SK-N-SH (cell line): ENCODE results near the gene C4orf54. TPM values are rescaled to one million over a fixed set of nuclear protein-coding genes. Genes with fewer than 3 reads are reported as not detected.

Experiments
- CTCF ChIA-PET: fragments of 300-600, 350-600 bp; formaldehyde crosslinking; extraction: SDS; loops from one replicate; lab custom pipeline; 2021; lab: Yijun Ruan, JAX
- POLR2A ChIA-PET: fragments of 350-600 bp; sonication (Branson Sonifier 250); formaldehyde crosslinking; extraction: SDS; loops from one replicate; lab custom pipeline; 2020; ENCODE audit warnings: antibody characterized with exemption, inconsistent platforms; lab: Yijun Ruan, JAX
- DNase-seq: peaks from one replicate; pipeline ENCODE4 v3.0.0; 2012
- H2AFZ ChIP-seq: fragments of 200-600 bp; sonication (generic); 2 replicates; pipeline ENCODE4 v1.8.1; 2016; ENCODE audit warnings: antibody characterized with exemption, mild to moderate bottlenecking, low read depth
- H3F3A ChIP-seq: fragments of 200-600 bp; sonication (generic); replicated peaks from 2 replicates; pipeline ENCODE3; 2016; ENCODE audit warnings: antibody characterized with exemption, mild to moderate bottlenecking; ENCODE audit not compliant: insufficient read depth
- H3K27ac ChIP-seq, 2 experiments: fragments of 200-500 bp in 1 of 2; fragments of 200-600 bp in 1 of 2; sonication (Bioruptor generic) in 1 of 2; sonication (generic), shearing (Covaris generic) in 1 of 2; 2 replicates each; pipeline versions ENCODE4 v1.5.1 to v1.6.1; 2014 to 2016; ENCODE audit warnings: low read depth in 2 of 2, inconsistent platforms in 1 of 2, low read length in 1 of 2, mild to moderate bottlenecking in 1 of 2, mixed read lengths in 1 of 2
- H3K27me3 ChIP-seq: fragments of 200-600 bp; sonication (generic), shearing (Covaris generic); 2 replicates; pipeline ENCODE4 v1.6.1; 2016; ENCODE audit warnings: mixed run types; ENCODE audit not compliant: insufficient read depth
- H3K36me3 ChIP-seq, 2 experiments: fragments of 200-500 bp in 1 of 2; fragments of 200-600 bp in 1 of 2; sonication (Bioruptor generic) in 1 of 2; sonication (generic) in 1 of 2; replicated peaks in 1 of 2; 2 replicates each; pipeline versions ENCODE3 to v1.5.1; 2014 to 2016; ENCODE audit warnings: low read length in 1 of 2, mild to moderate bottlenecking in 1 of 2; ENCODE audit not compliant: insufficient read depth in 2 of 2, control insufficient read depth in 1 of 2
- H3K4me1 ChIP-seq, 2 experiments: fragments of 200-500 bp in 1 of 2; fragments of 200-600 bp in 1 of 2; sonication (Bioruptor generic) in 1 of 2; sonication (generic), shearing (Covaris generic) in 1 of 2; 2 replicates each; pipeline versions ENCODE4 v1.5.1 to v1.6.1; 2014 to 2016; ENCODE audit warnings: low read depth in 1 of 2, low read length in 1 of 2, mixed run types in 1 of 2; ENCODE audit not compliant: insufficient read depth in 2 of 2, control insufficient read depth in 1 of 2
- H3K4me2 ChIP-seq: fragments of 200-600 bp; sonication (generic), shearing (Covaris generic); 2 replicates; pipeline ENCODE4 v1.6.1; 2017; ENCODE audit warnings: mixed run types
- H3K4me3 ChIP-seq, 2 experiments: fragments of 200-500 bp in 1 of 2; fragments of 200-600 bp in 1 of 2; sonication (Bioruptor generic) in 1 of 2; sonication (generic), shearing (Covaris generic) in 1 of 2; 2 replicates each; pipeline versions ENCODE4 v1.5.1 to v1.8.1; 2014 to 2016; ENCODE audit warnings: low read depth in 2 of 2, inconsistent platforms in 1 of 2, low read length in 1 of 2, mild to moderate bottlenecking in 1 of 2, mixed read lengths in 1 of 2, moderate library complexity in 1 of 2
- H3K79me2 ChIP-seq: fragments of 200-600 bp; sonication (generic); 2 replicates; pipeline ENCODE4 v1.8.1; 2017; ENCODE audit warnings: mild to moderate bottlenecking; ENCODE audit not compliant: insufficient read depth
- H3K9ac ChIP-seq: fragments of 200-600 bp; sonication (generic); 2 replicates; pipeline ENCODE4 v1.6.1; 2017; ENCODE audit warnings: mixed run types
- H3K9me2 ChIP-seq: fragments of 200-600 bp; sonication (generic); 2 replicates; pipeline ENCODE4 v1.6.1; 2017; ENCODE audit warnings: mixed run types
- H3K9me3 ChIP-seq: fragments of 200-600 bp; sonication (generic); 2 replicates; pipeline ENCODE4 v1.6.1; 2017; ENCODE audit warnings: mixed run types, mild to moderate bottlenecking, moderate library complexity
- H4K20me1 ChIP-seq: fragments of 200-600 bp; sonication (generic); 2 replicates; pipeline ENCODE4 v1.6.1; 2017; ENCODE audit warnings: mild to moderate bottlenecking, mixed run types; ENCODE audit not compliant: insufficient read depth
- CHD2 ChIP-seq: fragments of 150-350 bp; IDR thresholded peaks from 2 replicates; pipeline ENCODE4 v1.6.1; 2018; ENCODE audit warnings: low read length; ENCODE audit not compliant: partially characterized antibody
- ELF1 ChIP-seq: IDR thresholded peaks from 2 replicates; pipeline ENCODE4 v1.4.0; 2012
- EP300 ChIP-seq, 2 experiments: IDR thresholded peaks; 2 replicates each; pipeline versions ENCODE4 v1.4.0 to v1.6.1; 2012; ENCODE audit warnings: borderline replicate concordance in 1 of 2, low read depth in 1 of 2, low read length in 1 of 2
- EZH2phosphoT487 ChIP-seq: fragments of 200-600 bp; sonication (generic); IDR thresholded peaks from 2 replicates; pipeline ENCODE4 v1.6.1; 2017; ENCODE audit warnings: low read depth, mixed run types, mild to moderate bottlenecking, antibody characterized with exemption, moderate library complexity, borderline replicate concordance
- FOSL2 ChIP-seq: IDR thresholded peaks from 2 replicates; pipeline ENCODE4 v1.4.0; 2012; ENCODE audit warnings: low read depth, mild to moderate bottlenecking, moderate library complexity, borderline replicate concordance
- FOXJ3 ChIP-seq: sonication (generic); formaldehyde crosslinking; IDR thresholded peaks from 2 replicates; pipeline ENCODE4 v1.5.1; 2020; ENCODE audit warnings: mild to moderate bottlenecking, missing genetic modification reagents
- GATA2 ChIP-seq: sonication (generic); formaldehyde crosslinking; IDR thresholded peaks from 2 replicates; pipeline ENCODE4 v1.5.0; 2020; ENCODE audit warnings: mild to moderate bottlenecking, missing genetic modification reagents
- IRF3 ChIP-seq: fragments of 150-350 bp; IDR thresholded peaks from 2 replicates; pipeline ENCODE4 v1.6.1; 2016; ENCODE audit warnings: mild to moderate bottlenecking, low read depth, low read length
- JUND ChIP-seq: IDR thresholded peaks from 2 replicates; pipeline ENCODE4 v1.4.0; 2012
- MEF2A ChIP-seq: IDR thresholded peaks from 2 replicates; pipeline ENCODE4 v1.4.0; 2012; ENCODE audit warnings: low read depth, borderline replicate concordance
- MXI1 ChIP-seq: IDR thresholded peaks from 2 replicates; pipeline ENCODE4 v1.6.1; 2012; ENCODE audit warnings: mild to moderate bottlenecking, low read depth, low read length, improper control_type of control experiment
- PBX3 ChIP-seq: IDR thresholded peaks from 2 replicates; pipeline ENCODE4; 2012
- POLR2AphosphoS5 ChIP-seq: IDR thresholded peaks from 2 replicates; pipeline ENCODE4 v1.6.1; 2012; ENCODE audit warnings: low read depth, low read length
- RFX5 ChIP-seq: IDR thresholded peaks from 2 replicates; pipeline ENCODE4 v1.6.1; 2012; ENCODE audit warnings: mild to moderate bottlenecking, improper control_type of control experiment, low read length
- RXRA ChIP-seq: IDR thresholded peaks from 2 replicates; pipeline ENCODE4 v1.4.0; 2012; ENCODE audit warnings: low read depth, mild to moderate bottlenecking, borderline replicate concordance
- SMC3 ChIP-seq: IDR thresholded peaks from 2 replicates; pipeline ENCODE4 v1.6.1; 2012; ENCODE audit warnings: low read depth, low read length, improper control_type of control experiment
- TAF1 ChIP-seq: IDR thresholded peaks from 2 replicates; pipeline ENCODE4 v1.6.1; 2012; ENCODE audit warnings: low read depth, mild to moderate bottlenecking, low read length, moderate library complexity, borderline replicate concordance
- TCF12 ChIP-seq: IDR thresholded peaks from 2 replicates; pipeline ENCODE4 v1.4.0; 2012
- WGBS: methylation state at CpG from one replicate; pipeline ENCODE4 v1.1.6; 2017; ENCODE audit warnings: low lambda C conversion rate; 5-methylcytosine and 5-hydroxymethylcytosine counted together
- polyA plus RNA-seq, 3 experiments: library from polyadenylated mRNA; depleted of rRNA; stranded (reverse); fragments of >200 nt; gene quantifications; 2 replicates each; pipeline ENCODE4 v1.2.3, GENCODE V29; 2012
- TF ChIP-seq, protein P1 (sequence below): fragments of 150-350 bp; IDR thresholded peaks from 2 replicates; pipeline ENCODE4 v1.6.1; 2017; ENCODE audit warnings: antibody characterized with exemption, low read length, low read depth, borderline replicate concordance
- TF ChIP-seq, protein P2 (sequence below): IDR thresholded peaks from 2 replicates; pipeline ENCODE4 v1.4.0; 2012; ENCODE audit warnings: low read depth
- TF ChIP-seq, protein P3 (sequence below): IDR thresholded peaks from 2 replicates; pipeline ENCODE4 v1.4.0; 2012; ENCODE audit warnings: low read depth, borderline replicate concordance

C4orf54 gene
- polyA plus RNA-seq, 1 of the 3 experiments (the other 2 are of a cell fraction) = not detected

DNA sequence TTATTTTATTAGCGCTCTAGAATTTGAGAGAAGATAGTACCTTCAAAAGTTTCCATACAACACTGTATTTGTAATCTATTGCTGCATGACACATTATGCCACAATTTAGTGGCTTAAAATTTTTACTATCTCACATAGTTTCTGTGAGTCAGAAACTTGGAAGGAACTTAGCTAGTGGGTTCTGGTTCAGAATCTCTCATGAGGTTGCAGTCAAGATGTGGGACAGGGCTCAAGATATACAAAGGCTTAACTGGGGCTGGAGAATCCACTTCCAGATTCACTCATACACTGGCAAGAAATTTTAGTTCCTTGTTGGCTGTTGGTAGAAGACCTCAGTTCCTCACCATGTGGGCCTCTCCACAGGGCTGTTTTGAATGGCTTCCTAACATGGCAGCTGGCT, 11.5 kb upstream of the C4orf54 start:
- Histone ChIP-seq H3K4me1 (no peaks in the 10 kb centered on the region), H3K27me3 (no peaks in the 10 kb centered on the region), H3K4me3 (no peak overlapping the region), H3K9ac (no peak overlapping the region), H4K20me1 (no peaks in the 10 kb centered on the region), H3K9me3 (no peaks in the 10 kb centered on the region; the same call in 1 of the 2 replicates), H3K4me2 (no peak overlapping the region), H3K36me3 (no peaks in the 10 kb centered on the region), H3K9me2 (no peaks in the 10 kb centered on the region), H2AFZ (no peak overlapping the region), H3F3A (no peaks in the 10 kb centered on the region), H3K79me2 (no peaks in the 10 kb centered on the region), H3K27ac (no peak overlapping the region)
- DNase-seq = no peak
- CTCF ChIA-PET = no interaction called here
- TF ChIP-seq EP300 (IDR thresholded peaks at IDR 0.05; ENCODE audit: borderline replicate concordance in 1 of 2, low read depth in 1 of 2, low read length in 1 of 2) = no peak
- TF ChIP-seq, protein P1, sequence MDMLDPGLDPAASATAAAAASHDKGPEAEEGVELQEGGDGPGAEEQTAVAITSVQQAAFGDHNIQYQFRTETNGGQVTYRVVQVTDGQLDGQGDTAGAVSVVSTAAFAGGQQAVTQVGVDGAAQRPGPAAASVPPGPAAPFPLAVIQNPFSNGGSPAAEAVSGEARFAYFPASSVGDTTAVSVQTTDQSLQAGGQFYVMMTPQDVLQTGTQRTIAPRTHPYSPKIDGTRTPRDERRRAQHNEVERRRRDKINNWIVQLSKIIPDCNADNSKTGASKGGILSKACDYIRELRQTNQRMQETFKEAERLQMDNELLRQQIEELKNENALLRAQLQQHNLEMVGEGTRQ = no peak
- TF ChIP-seq, protein P2, sequence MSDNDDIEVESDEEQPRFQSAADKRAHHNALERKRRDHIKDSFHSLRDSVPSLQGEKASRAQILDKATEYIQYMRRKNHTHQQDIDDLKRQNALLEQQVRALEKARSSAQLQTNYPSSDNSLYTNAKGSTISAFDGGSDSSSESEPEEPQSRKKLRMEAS = no peak
- no peak for TF ChIP-seq GATA2
- no peak for TF ChIP-seq POLR2AphosphoS5
- TF ChIP-seq ELF1 = no peak
- no peak for TF ChIP-seq RFX5
- no peak for TF ChIP-seq FOSL2
- no peak for TF ChIP-seq MXI1
- no peak for TF ChIP-seq TCF12
- POLR2A ChIA-PET = no interaction called here
- WGBS = 80% methylated on average over 1 of the region's 1 CpG

DNA sequence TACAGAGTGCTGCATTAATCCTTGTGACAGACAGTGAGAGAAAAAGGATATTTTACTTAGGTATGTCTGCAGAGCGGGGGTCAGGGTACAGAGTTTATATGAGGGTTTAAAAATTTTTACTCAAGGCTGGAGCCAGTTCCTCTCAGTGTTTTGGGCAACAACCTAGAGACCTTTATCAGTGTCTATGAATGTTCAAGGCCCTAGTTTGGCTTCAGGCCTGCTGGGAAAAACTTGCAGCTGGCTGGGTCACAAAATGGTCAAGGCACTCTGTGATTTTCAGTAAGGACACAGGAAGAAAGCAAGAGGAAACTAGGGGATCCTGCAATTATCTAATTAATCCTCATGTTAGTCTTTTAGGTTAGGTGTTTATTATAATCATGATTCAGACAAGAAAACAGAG, 10.8 kb upstream of the C4orf54 start:
- ChIA-PET POLR2A (no interaction called here), CTCF (no interaction called here)
- Histone ChIP-seq H3K27ac (no peak overlapping the region), H3K9me2 (no peaks in the 10 kb centered on the region), H3K79me2 (no peaks in the 10 kb centered on the region), H4K20me1 (no peaks in the 10 kb centered on the region), H3K36me3 (no peaks in the 10 kb centered on the region), H2AFZ (no peak overlapping the region), H3K4me3 (no peak overlapping the region), H3K4me2 (no peak overlapping the region), H3K9ac (no peak overlapping the region), H3F3A (no peaks in the 10 kb centered on the region), H3K27me3 (no peaks in the 10 kb centered on the region; the same call in 1 of the 2 replicates), H3K4me1 (no peaks in the 10 kb centered on the region), H3K9me3 (no peaks in the 10 kb centered on the region; the same call in 1 of the 2 replicates)
- WGBS = 19% methylated on average over 1 of the region's 1 CpG
- DNase-seq = no peak
- TF ChIP-seq TAF1 (no peak), SMC3 (no peak), MXI1 (no peak), MEF2A (no peak), CHD2 (no peak), FOXJ3 (no peak), RFX5 (no peak), PBX3 (no peak), RXRA (no peak), FOSL2 (no peak), IRF3 (no peak), TCF12 (no peak), JUND (no peak), EZH2phosphoT487 (no peak)
- TF ChIP-seq, protein P3, sequence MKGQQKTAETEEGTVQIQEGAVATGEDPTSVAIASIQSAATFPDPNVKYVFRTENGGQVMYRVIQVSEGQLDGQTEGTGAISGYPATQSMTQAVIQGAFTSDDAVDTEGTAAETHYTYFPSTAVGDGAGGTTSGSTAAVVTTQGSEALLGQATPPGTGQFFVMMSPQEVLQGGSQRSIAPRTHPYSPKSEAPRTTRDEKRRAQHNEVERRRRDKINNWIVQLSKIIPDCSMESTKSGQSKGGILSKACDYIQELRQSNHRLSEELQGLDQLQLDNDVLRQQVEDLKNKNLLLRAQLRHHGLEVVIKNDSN = no peak
- TF ChIP-seq, protein P1 = no peak
